Gastrocnemius medialis (tissue), 4 donors: ENCODE data around the gene DMXL2.

ENCODE experiments used
- CTCF ChIP-seq, 5 experiments: fragments of 450-650 bp in 3 of 5; fragments of 200-600 bp in 2 of 5; sonication (generic) in 2 of 5; IDR thresholded peaks in 4 of 5; conservative IDR thresholded peaks in 1 of 5; 1 replicate in 4 of 5; 2 replicates in 1 of 5; pipeline ENCODE4 v1.5.1; 2016 to 2019; ENCODE audit warnings: antibody characterized with exemption in 5 of 5, mild to moderate bottlenecking in 3 of 5, moderate library complexity in 3 of 5
- POLR2A ChIP-seq, 2 donors: fragments of 450-650 bp; IDR thresholded peaks; one replicate each; pipeline ENCODE4 v1.6.1; 2017; ENCODE audit warnings: antibody characterized with exemption in 2 of 2, mild to moderate bottlenecking in 2 of 2, moderate library complexity in 2 of 2

GRCh38 chr15:51505251-51505650 lies 117.3 kb downstream of the DMXL2 start:
- TF ChIP-seq CTCF (IDR thresholded peaks at IDR 0.05 in 4 of 5, conservative IDR thresholded peaks at IDR 0.05 in 1 of 5) (no peak), POLR2A (IDR thresholded peaks at IDR 0.05) (no peak)
